Bronchial epithelial cell (primary cell): Measurements from ENCODE around the gene TBC1D22A. TPM values are rescaled to one million over a fixed set of nuclear protein-coding genes. Genes with fewer than 3 reads are reported as not detected.

ENCODE experiments used
- DNase-seq: peaks from one replicate; pipeline ENCODE4 v3.0.0-alpha.2; 2010; ENCODE audit warnings: low read depth
- FAIRE-seq: peaks from 2 replicates; lab custom pipeline; 2011; peaks lifted over from hg19 to GRCh38; lab: Jason Lieb, UNC
- H3K27me3 ChIP-seq: 2 replicates; pipeline ENCODE4 v1.5.1; 2011; ENCODE audit warnings: low read length; ENCODE audit not compliant: control insufficient read depth, insufficient read depth
- H3K36me3 ChIP-seq: 2 replicates; pipeline ENCODE4 v1.5.1; 2011; ENCODE audit warnings: low read length; ENCODE audit not compliant: control insufficient read depth, insufficient read depth
- H3K4me3 ChIP-seq: 2 replicates; pipeline ENCODE4 v1.5.1; 2011; ENCODE audit warnings: mild to moderate bottlenecking, low read depth, low read length, control low read depth
- CTCF ChIP-seq: IDR thresholded peaks from 2 replicates; pipeline ENCODE4 v1.5.1; 2011; ENCODE audit warnings: mild to moderate bottlenecking, moderate library complexity, low read length, control low read depth, inconsistent platforms; ENCODE audit not compliant: insufficient read depth, severe bottlenecking
- total RNA-seq: library from RNA; depleted of rRNA; stranded (reverse); fragments of >200 nt; gene quantifications from 2 replicates; pipeline ENCODE4 v1.2.1, GENCODE V29; 2014

Gene TBC1D22A
- total RNA-seq, 1 donor from 2014 or later, result 10.0 TPM

- no peaks in the 10 kb centered on the region for H3K27me3 ChIP-seq
- no peak for DNase-seq
- no peak overlapping the region for H3K4me3 ChIP-seq
- FAIRE-seq, result no peak
- no peaks in the 10 kb centered on the region for H3K36me3 ChIP-seq
- TF ChIP-seq CTCF, result no peak
Measured at GRCh38 chr22:47198801-47199251, 436.4 kb downstream of the TBC1D22A start.

- no peak for TF ChIP-seq CTCF
- DNase-seq (no peak), FAIRE-seq (no peak)
- Histone ChIP-seq H3K4me3 (no peak overlapping the region), H3K36me3 (no peaks in the 10 kb centered on the region), H3K27me3 (no peaks in the 10 kb centered on the region)
Measured at GRCh38 chr22:47199261-47199978, 437.0 kb downstream of the TBC1D22A start.

GRCh38 chr22:47199979-47200272 is 437.5 kb downstream of the TBC1D22A start:
- FAIRE-seq (no peak), DNase-seq (no peak)
- Histone ChIP-seq H3K27me3 (no peaks in the 10 kb centered on the region), H3K4me3 (no peak overlapping the region), H3K36me3 (no peaks in the 10 kb centered on the region)
- no peak for TF ChIP-seq CTCF

GRCh38 chr22:47200273-47201051 is 438.0 kb downstream of the TBC1D22A start:
- FAIRE-seq, result no peak
- H3K36me3 ChIP-seq, result no peaks in the 10 kb centered on the region
- no peak for TF ChIP-seq CTCF
- no peak overlapping the region for H3K4me3 ChIP-seq
- no peak for DNase-seq
- no peaks in the 10 kb centered on the region for H3K27me3 ChIP-seq

- TF ChIP-seq CTCF, result no peak
- FAIRE-seq (no peak), DNase-seq (no peak)
- H3K27me3 ChIP-seq, result no peaks in the 10 kb centered on the region
- no peaks in the 10 kb centered on the region for H3K36me3 ChIP-seq
- H3K4me3 ChIP-seq, result no peak overlapping the region
Measured at GRCh38 chr22:47201186-47201995, 438.9 kb downstream of the TBC1D22A start.
